HepG2 (cell line): ENCODE measurements around the gene FOXD2. TPM values are rescaled to one million over a fixed set of nuclear protein-coding genes. Genes with fewer than 3 reads are reported as not detected.

ENCODE experiments used
- ATAC-seq: fragments of 200-7000 bp; cut with Tn5 transposase; 3 replicates; pipeline ENCODE4 v1.9.1; 2020; ENCODE audit warnings: mild to moderate bottlenecking, moderate library complexity
- BruUV-seq: library from RNA; stranded (reverse); fragments of 400-500 nt; replicated peaks from 2 replicates; lab custom pipeline; 2021; lab: Mats Ljungman, UMichigan
- CTCF ChIA-PET: fragments of 300-600 bp; formaldehyde crosslinking; extraction: SDS; loops from one replicate; lab custom pipeline; 2021; ENCODE audit warnings: low total read pairs, inconsistent platforms, low intra/inter-chr PET ratio; lab: Yijun Ruan, JAX
- POLR2A ChIA-PET: fragments of 350-600 bp; sonication (Branson Sonifier 250); formaldehyde crosslinking; loops from one replicate; lab custom pipeline; 2020; ENCODE audit warnings: antibody characterized with exemption, inconsistent platforms; lab: Yijun Ruan, JAX
- DNase-seq: peaks from one replicate; pipeline ENCODE4 v3.0.0-alpha.2; 2015; ENCODE audit warnings: low spot score
- FAIRE-seq: peaks from 3 replicates; lab custom pipeline; 2011; peaks lifted over from hg19 to GRCh38; lab: Jason Lieb, UNC
- H2AFZ ChIP-seq: one replicate; pipeline ENCODE4 v1.6.1; 2011; ENCODE audit warnings: low read length, inconsistent platforms
- H3K27ac ChIP-seq: fragments of 300-600 bp; 3 replicates; pipeline ENCODE4 v1.8.0; 2011; ENCODE audit warnings: mixed run types, mild to moderate bottlenecking, mixed read lengths, low read length, inconsistent platforms; ENCODE audit not compliant: insufficient read depth; ENCODE audit errors: extremely low read length
- H3K27me3 ChIP-seq, 2 experiments: fragments of 200-600 bp in 1 of 2; 2 replicates in 1 of 2; 3 replicates in 1 of 2; pipeline versions ENCODE4 v1.6.0 to v1.8.0; 2011; ENCODE audit warnings: low read length in 2 of 2, mild to moderate bottlenecking in 2 of 2, moderate library complexity in 2 of 2, inconsistent platforms in 1 of 2; ENCODE audit not compliant: insufficient read depth in 2 of 2, control insufficient read depth in 1 of 2
- H3K36me3 ChIP-seq, 2 experiments: fragments of 200-600 bp in 1 of 2; replicated peaks in 1 of 2; 2 replicates in 1 of 2; 3 replicates in 1 of 2; pipeline versions ENCODE4 v1.5.1 to v1.8.0; 2011; ENCODE audit warnings: low read length in 2 of 2, inconsistent platforms in 1 of 2; ENCODE audit not compliant: insufficient read depth in 2 of 2, control insufficient read depth in 1 of 2
- H3K4me1 ChIP-seq: 2 replicates; pipeline ENCODE4 v1.5.1; 2012; ENCODE audit warnings: low read length, inconsistent platforms; ENCODE audit not compliant: insufficient read depth
- H3K4me2 ChIP-seq: 2 replicates; pipeline ENCODE4 v1.6.0; 2011; ENCODE audit warnings: low read depth, low read length, inconsistent platforms
- H3K4me3 ChIP-seq, 3 experiments: fragments of 200-600 bp in 1 of 3; sonication (generic), shearing (Covaris generic) in 1 of 3; replicated peaks in 1 of 3; 2 replicates each; pipeline ENCODE4 v1.5.1; 2011 to 2016; ENCODE audit warnings: low read length in 3 of 3, inconsistent platforms in 2 of 3, low read depth in 2 of 3, mild to moderate bottlenecking in 2 of 3, control low read depth in 1 of 3, mixed read lengths in 1 of 3; ENCODE audit not compliant: insufficient read depth in 1 of 3
- H3K79me2 ChIP-seq: one replicate; pipeline ENCODE4 v1.6.1; 2011; ENCODE audit warnings: low read length, inconsistent platforms; ENCODE audit not compliant: insufficient read depth
- H3K9ac ChIP-seq: 2 replicates; pipeline ENCODE4 v1.6.0; 2011; ENCODE audit warnings: mild to moderate bottlenecking, low read depth, low read length, inconsistent platforms; ENCODE audit not compliant: insufficient read depth
- H3K9me3 ChIP-seq: 2 replicates; pipeline ENCODE4 v1.5.1; 2012; ENCODE audit warnings: mild to moderate bottlenecking, low read length
- H4K20me1 ChIP-seq: 2 replicates; pipeline ENCODE4 v1.6.0; 2011; ENCODE audit warnings: inconsistent platforms, mild to moderate bottlenecking, low read length, moderate library complexity; ENCODE audit not compliant: insufficient read depth
- GABPB1 ChIP-seq: IDR thresholded peaks from 2 replicates; pipeline ENCODE4 v1.6.1; 2016; ENCODE audit warnings: mild to moderate bottlenecking, missing genetic modification reagents, moderate library complexity, missing compliant biosample characterization
- PHF5A ChIP-seq: IDR thresholded peaks from one replicate; pipeline ENCODE4 v1.6.1; 2018; ENCODE audit warnings: low read depth, missing genetic modification reagents; ENCODE audit not compliant: unreplicated experiment
- REST ChIP-seq, 2 experiments: IDR thresholded peaks; 2 replicates each; pipeline ENCODE4 v1.6.1; 2011 to 2012; ENCODE audit warnings: low read length in 2 of 2, borderline replicate concordance in 1 of 2, low read depth in 1 of 2, mild to moderate bottlenecking in 1 of 2, moderate library complexity in 1 of 2
- ZNF761 ChIP-seq: sonication (generic); formaldehyde crosslinking; conservative IDR thresholded peaks from 2 replicates; pipeline ENCODE4 v1.4.0; 2020; ENCODE audit warnings: mild to moderate bottlenecking, missing genetic modification reagents
- WGBS: methylation state at CpG from one replicate; pipeline ENCODE4 v1.1.6; 2017; ENCODE audit warnings: low lambda C conversion rate; 5-methylcytosine and 5-hydroxymethylcytosine counted together
- in situ Hi-C: cut with HindIII; loops from 2 replicates; pipeline ENCODE4 v1.10.0; 2017; ENCODE audit warnings: low pct_unique_long_range_greater_than_20kb; ENCODE audit not compliant: extremely low pct_ligation_motif_present
- intact Hi-C: fragments of 100-400 bp; cut with micrococcal nuclease; formaldehyde crosslinking; loops from one replicate; pipeline ENCODE4 v1.10.0; 2022; ENCODE audit not compliant: unreplicated experiment
- polyA plus RNA-seq, 8 experiments: library from polyadenylated mRNA; depleted of rRNA in 3 of 8; stranded (reverse) in 7 of 8; unstranded in 1 of 8; fragments of >200 nt; fragmentation: Illumina TruSeq in 4 of 8; extraction: Trizol in 4 of 8; gene quantifications; 2 replicates each; pipeline versions ENCODE4 v1.2.1 to v1.2.3, GENCODE V29; 2011 to 2016; ENCODE audit warnings: low read depth in 4 of 8, missing spikeins in 1 of 8, mixed read lengths in 1 of 8; ENCODE audit not compliant: insufficient read depth in 1 of 8
- total RNA-seq, 5 experiments: library from RNA; depleted of rRNA; stranded (reverse); fragments of >200 nt; fragmentation: Illumina TruSeq; extraction: Trizol; gene quantifications; 2 replicates each; pipeline ENCODE4 v1.2.3, GENCODE V29; 2016; ENCODE audit warnings: low read depth in 1 of 5

FOXD2 gene
- total and polyA plus RNA-seq, 2 of the 13 experiments (the other 11 are each of a cell fraction or from before 2014, with no cell fraction given) = 0.01 to 0.09 TPM

GRCh38 chr1:47418681-47419325 is 19.0 kb upstream of the FOXD2 start:
- 58% methylated on average over 6 of the region's 6 CpGs for WGBS
- no peak for DNase-seq
- H3K79me2 ChIP-seq = no peaks in the 10 kb centered on the region
- no peak overlapping the region for H3K27ac ChIP-seq
- TF ChIP-seq GABPB1 (CRISPR knock-in tag) (no peak), PHF5A (CRISPR knock-in tag) (no peak), REST (IDR thresholded peaks at IDR 0.05; ENCODE audit: borderline replicate concordance in 1 of 2, low read depth in 1 of 2, low read length in 2 of 2) (peak in 1 of 2 experiments; percentile 18; a peak in 1 of 4 replicates), ZNF761 (CRISPR knock-in tag) (no peak)
- TF ChIP-seq, all 625 proteins: peak for 1
- in situ Hi-C loops = no loop called here
- intact Hi-C loops = no loop called here
- no peak overlapping the region for H3K4me3 ChIP-seq
- CTCF ChIA-PET = no interaction called here
- no peaks in the 10 kb centered on the region for H3K4me1 ChIP-seq
- POLR2A ChIA-PET = no interaction called here
- H3K9me3 ChIP-seq = no peaks in the 10 kb centered on the region
- H3K4me2 ChIP-seq = no peak overlapping the region
- FAIRE-seq (no peak), ATAC-seq (peak; percentile 49; the same call in 2 of the 3 replicates)
- no peak overlapping the region for H3K9ac ChIP-seq
- H2AFZ ChIP-seq = no peak overlapping the region
- no peaks in the 10 kb centered on the region for H3K36me3 ChIP-seq
- BruUV-seq = no TSS peak
- no peaks in the 10 kb centered on the region for H4K20me1 ChIP-seq
- peaks cover 0 to 3% of the 10 kb centered on the region in 2 experiments; a peak in 1 of 5 replicates for H3K27me3 ChIP-seq
